Kidney (tissue), 14 donors: Measurements from ENCODE around the gene HMX2. TPM values are rescaled to one million over a fixed set of nuclear protein-coding genes. Genes with fewer than 3 reads are reported as not detected.

Source experiments
- DNase-seq, 5 donors: peaks; one replicate each; pipeline ENCODE4 v3.0.0-alpha.2; 2013 to 2020
- FAIRE-seq: peaks from 2 replicates; lab custom pipeline; 2012; peaks lifted over from hg19 to GRCh38; lab: Jason Lieb, UNC
- H3K27ac ChIP-seq, 2 donors: one replicate each; pipeline ENCODE4 v1.7.0; 2013; ENCODE audit warnings: low read depth in 2 of 2, low read length in 2 of 2, inconsistent platforms in 1 of 2
- H3K27me3 ChIP-seq: one replicate; pipeline ENCODE4 v1.7.1; 2013; ENCODE audit warnings: low read length, inconsistent platforms; ENCODE audit not compliant: control insufficient read depth, insufficient read depth
- H3K36me3 ChIP-seq, 3 donors: one replicate each; pipeline versions ENCODE4 v1.7.0 to v1.7.1; 2013; ENCODE audit warnings: low read length in 3 of 3, control low read depth in 1 of 3, inconsistent platforms in 1 of 3; ENCODE audit not compliant: insufficient read depth in 3 of 3, control insufficient read depth in 2 of 3
- H3K4me1 ChIP-seq, 3 donors: one replicate each; pipeline versions ENCODE4 v1.7.0 to v1.7.1; 2013; ENCODE audit warnings: low read length in 3 of 3, inconsistent platforms in 1 of 3, low read depth in 1 of 3; ENCODE audit not compliant: control insufficient read depth in 2 of 3, insufficient read depth in 2 of 3
- H3K4me3 ChIP-seq, 3 donors: one replicate each; pipeline versions ENCODE4 v1.7.0 to v1.8.1; 2013; ENCODE audit warnings: low read length in 3 of 3, control low read depth in 1 of 3, inconsistent platforms in 1 of 3
- H3K9ac ChIP-seq, 3 donors: one replicate each; pipeline versions ENCODE4 v1.7.0 to v1.7.1; 2013; ENCODE audit warnings: low read length in 3 of 3, control low read depth in 1 of 3, inconsistent platforms in 1 of 3
- H3K9me3 ChIP-seq, 3 donors: one replicate each; pipeline versions ENCODE4 v1.7.0 to v1.7.1; 2013; ENCODE audit warnings: low read length in 3 of 3, control low read depth in 1 of 3, inconsistent platforms in 1 of 3; ENCODE audit not compliant: control insufficient read depth in 2 of 3, insufficient read depth in 1 of 3
- CTCF ChIP-seq: IDR thresholded peaks from 3 replicates; pipeline ENCODE4 v1.5.1; 2012; ENCODE audit warnings: mild to moderate bottlenecking, moderate library complexity, borderline replicate concordance; ENCODE audit not compliant: insufficient read depth; ENCODE audit errors: extremely low read depth
- intact Hi-C: fragments of 100-400 bp; cut with DNase I; formaldehyde crosslinking; loops from one replicate; pipeline ENCODE4 v1.11.1; 2022
- polyA plus RNA-seq: library from polyadenylated mRNA; stranded (reverse); fragments of 350-450 nt; fragmentation: Illumina TruSeq; extraction: RNeasy Lipid Tissue Mini Kit (QIAGEN cat#74804); gene quantifications from one replicate; pipeline ENCODE4 v1.2.3, GENCODE V29; 2014; ENCODE audit warnings: low read depth, low replicate concordance; ENCODE audit not compliant: insufficient read depth
- total RNA-seq: library from RNA; stranded (reverse); fragmentation: NEBNext Ultra II Directional; extraction: Animal tissue kit (Norgen Biotek cat#: 25700); gene quantifications from one replicate; pipeline ENCODE4 v1.2.1, GENCODE V29; 2021
- donor health status: control.
- donor health status: control.
- donor health status: control.
- donor health status: control.
- donor health status: control.
- donor health status: DM: yes; HTN: yes; CAD: no.
- donor health status: Normal renal cell carcinoma (clear cell type).

The HMX2 gene
- total and polyA plus RNA-seq, 2 donors from 2014 or later: 0.25 to 4.0 TPM

- intact Hi-C loops: no loop called here
- DNase-seq (peak in 4 of 5 donors; percentile 68 to 75 (median 70)), FAIRE-seq (no peak)
- TF ChIP-seq CTCF: no peak
- no peak overlapping the region for H3K4me3 ChIP-seq
- H3K4me1 ChIP-seq: peaks cover 0 to 18% (median 0%) of the 10 kb centered on the region in 3 donors
- peaks cover 83% of the 10 kb centered on the region for H3K27me3 ChIP-seq
- no peak overlapping the region for H3K27ac ChIP-seq
- no peaks in the 10 kb centered on the region for H3K36me3 ChIP-seq
- H3K9ac ChIP-seq: no peak overlapping the region
- H3K9me3 ChIP-seq: no peaks in the 10 kb centered on the region
These were observed 8.3 kb upstream of the HMX2 start for GRCh38 chr10:123139521-123140163.

GRCh38 chr10:123140164-123140982 lies 7.6 kb upstream of the HMX2 start:
- no peak overlapping the region for H3K4me3 ChIP-seq
- no peak overlapping the region for H3K9ac ChIP-seq
- TF ChIP-seq CTCF: no peak
- H3K9me3 ChIP-seq: no peaks in the 10 kb centered on the region
- peaks cover 0 to 15% (median 0%) of the 10 kb centered on the region in 3 donors for H3K4me1 ChIP-seq
- intact Hi-C loops: no loop called here
- no peaks in the 10 kb centered on the region for H3K36me3 ChIP-seq
- H3K27ac ChIP-seq: no peak overlapping the region
- FAIRE-seq (no peak), DNase-seq (peak in 2 of 5 donors; percentile 30 to 45)
- peaks cover 84% of the 10 kb centered on the region for H3K27me3 ChIP-seq

DNA sequence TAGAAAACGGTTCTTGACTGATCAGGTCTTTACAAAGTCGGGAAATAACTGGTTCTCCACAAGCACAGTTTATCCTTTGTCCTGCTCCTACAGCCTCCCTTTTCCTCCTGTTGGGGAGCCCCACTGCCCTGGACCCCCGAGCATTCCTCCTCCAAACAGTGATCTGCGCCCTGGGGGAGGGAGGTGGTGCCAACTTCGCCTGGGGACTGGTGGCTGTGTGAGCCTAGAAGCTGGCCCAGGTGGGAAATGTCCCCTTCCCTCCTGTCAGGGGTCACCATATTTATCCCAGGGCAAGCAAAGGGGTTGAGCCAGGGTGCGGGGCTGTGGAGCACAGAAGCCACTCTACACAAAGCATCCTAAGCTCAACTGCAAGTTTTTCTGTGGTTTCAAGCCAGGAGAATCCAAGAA lies 6.9 kb upstream of the HMX2 start:
- Histone ChIP-seq H3K27ac (no peak overlapping the region), H3K27me3 (peaks cover 89% of the 10 kb centered on the region), H3K36me3 (no peaks in the 10 kb centered on the region), H3K9me3 (no peaks in the 10 kb centered on the region), H3K9ac (no peak overlapping the region), H3K4me1 (peaks cover 0 to 14% (median 0%) of the 10 kb centered on the region in 3 donors), H3K4me3 (no peak overlapping the region)
- TF ChIP-seq CTCF: no peak
- FAIRE-seq: no peak
- no peak for DNase-seq
- intact Hi-C loops: no loop called here
